GM18909 (cell line): ENCODE measurements around the gene PTEN.

Experiments
- ATAC-seq: cut with Tn5 transposase; IDR thresholded peaks from one replicate; pipeline ENCODE4 v1.9.1; 2021; ENCODE audit warnings: mild to moderate bottlenecking; ENCODE audit not compliant: unreplicated experiment, poor library complexity

The PTEN gene

DNA sequence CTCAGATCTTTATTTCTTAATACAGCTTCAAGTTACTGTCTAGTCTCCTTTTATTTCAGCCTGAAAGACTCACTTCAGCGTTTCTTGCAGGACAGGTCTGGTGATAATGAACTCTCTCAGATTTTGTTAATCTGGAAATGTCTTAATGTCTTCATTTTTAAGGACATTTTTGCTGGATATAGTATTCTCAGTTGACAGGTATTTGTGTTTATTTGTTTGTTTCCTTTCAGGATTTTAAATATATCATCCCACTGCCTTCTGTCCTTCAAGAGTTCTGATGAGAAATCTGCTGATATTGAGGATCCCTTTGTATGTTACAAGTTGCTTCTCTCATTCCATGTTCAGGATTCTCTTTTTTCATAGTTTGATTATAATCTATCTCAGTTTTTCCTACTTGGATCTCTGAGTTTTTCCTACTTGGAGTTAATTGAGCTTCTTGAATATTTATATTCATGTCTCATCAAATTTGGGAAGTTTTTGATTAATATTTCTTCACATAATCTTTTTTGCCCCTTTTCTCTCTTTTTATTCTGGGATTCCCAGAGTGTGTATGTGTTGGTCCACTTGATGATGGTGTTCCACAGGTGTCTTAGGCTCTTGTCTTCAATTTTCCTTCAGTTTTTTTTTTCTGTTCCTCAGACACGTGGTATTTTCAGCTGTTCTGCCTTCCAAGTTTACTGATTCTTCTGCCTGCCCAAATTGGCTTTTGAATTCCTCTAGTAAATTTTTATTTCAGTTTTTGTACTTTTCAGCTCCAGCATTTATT lies 49.9 kb downstream of the PTEN start:
- ATAC-seq: no peak

DNA sequence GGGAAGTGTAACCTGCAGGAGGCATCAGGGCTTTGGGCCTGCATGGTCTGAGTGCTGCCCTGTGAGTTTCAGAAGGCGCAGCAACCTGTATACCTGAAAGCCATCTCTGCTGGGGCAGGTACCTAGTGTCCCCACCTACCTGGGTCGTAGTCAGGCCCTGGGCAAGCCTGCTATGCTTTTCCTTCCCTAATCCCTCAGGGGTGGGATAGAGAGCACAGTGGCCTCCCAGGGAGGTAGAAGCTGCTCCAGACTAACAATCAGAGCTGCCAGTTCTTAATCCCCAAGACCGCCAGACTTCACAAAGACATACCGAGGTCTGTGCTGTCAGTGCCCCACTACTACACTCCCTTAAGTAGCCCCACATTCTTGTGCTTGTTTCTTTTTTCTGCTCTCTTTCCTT lies 52.0 kb downstream of the PTEN start:
- ATAC-seq: no peak

DNA sequence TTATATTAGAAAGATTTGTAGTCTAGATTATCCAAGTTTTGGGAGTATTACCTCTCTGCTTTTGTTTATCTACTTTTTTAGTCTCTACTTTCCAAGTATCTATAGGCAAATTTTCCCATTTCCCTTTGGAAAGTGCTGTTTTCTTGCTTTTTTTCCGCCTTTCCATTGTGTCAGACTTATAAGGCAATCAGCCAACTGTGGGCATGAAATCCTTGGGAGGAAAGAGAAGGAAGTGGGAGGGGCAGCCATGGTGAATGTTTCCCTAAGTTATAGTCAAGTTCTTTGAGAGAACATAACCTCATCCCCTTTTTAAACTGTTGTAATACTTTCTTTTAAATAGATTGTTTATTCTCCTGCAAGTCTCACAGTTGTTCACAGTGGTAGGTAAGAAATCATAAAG lies 52.6 kb downstream of the PTEN start:
- ATAC-seq: no peak

DNA sequence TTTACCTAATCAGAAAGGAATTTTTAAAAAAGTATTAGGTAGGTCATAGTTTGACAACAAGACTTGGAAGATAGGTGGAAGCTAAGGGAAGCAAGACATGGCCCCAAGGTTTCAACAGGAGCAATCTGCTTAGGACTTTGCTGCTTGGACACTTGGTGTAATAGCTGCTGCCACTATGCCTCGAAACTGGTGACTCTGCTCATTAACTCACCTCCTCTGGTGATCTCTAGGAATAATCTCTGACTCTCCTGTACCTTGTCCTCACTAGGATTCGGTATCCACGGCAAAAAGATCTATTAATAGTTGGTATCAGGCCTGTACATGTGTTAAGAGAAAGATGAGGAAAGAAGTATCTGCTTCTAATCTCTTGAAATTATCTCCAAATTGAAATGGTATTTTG lies 53.1 kb downstream of the PTEN start:
- ATAC-seq: no peak

GRCh38 chr10:87918254-87918859 lies 54.9 kb downstream of the PTEN start:
- no peak for ATAC-seq

GRCh38 chr10:87920538-87920937 lies 57.1 kb downstream of the PTEN start:
- ATAC-seq: no peak

DNA sequence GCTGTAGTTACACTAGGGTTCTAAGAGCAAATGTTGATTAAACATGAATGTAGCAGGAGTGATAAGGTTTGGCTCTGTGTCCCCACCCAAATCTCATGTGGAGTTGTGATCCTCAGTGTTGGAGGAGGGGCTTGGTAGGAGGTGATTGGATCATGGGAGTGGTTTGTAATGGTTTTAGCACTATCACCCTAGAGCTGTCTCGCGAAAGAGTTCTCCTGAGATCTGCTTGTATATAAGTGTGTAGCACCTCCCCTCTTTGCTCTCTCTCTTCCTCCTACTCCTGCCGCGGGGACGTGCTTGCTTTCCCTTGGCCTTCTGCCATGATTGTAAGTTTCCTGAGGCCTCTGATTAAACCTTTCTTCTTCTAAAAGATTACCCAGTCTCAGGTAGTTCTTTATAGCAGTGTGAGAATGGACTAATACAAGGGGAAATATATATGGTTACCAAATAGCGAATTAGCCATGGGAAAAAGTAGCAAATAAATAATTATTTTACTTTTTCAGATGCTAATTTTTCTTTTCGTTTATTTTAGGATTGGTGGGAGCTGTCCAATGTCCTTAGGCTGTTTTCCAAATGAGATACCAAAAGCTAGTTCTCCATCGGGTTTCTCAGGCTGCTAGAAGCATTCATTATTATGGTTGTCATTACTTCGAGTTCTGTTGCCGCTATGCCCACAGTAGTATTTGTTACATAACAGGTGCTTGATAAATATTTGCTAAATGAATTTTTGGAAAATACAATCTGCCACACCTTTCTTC lies 58.7 kb downstream of the PTEN start:
- no peak for ATAC-seq

- no peak for ATAC-seq
These were observed 59.8 kb downstream of the PTEN start for GRCh38 chr10:87923233-87923632.

DNA sequence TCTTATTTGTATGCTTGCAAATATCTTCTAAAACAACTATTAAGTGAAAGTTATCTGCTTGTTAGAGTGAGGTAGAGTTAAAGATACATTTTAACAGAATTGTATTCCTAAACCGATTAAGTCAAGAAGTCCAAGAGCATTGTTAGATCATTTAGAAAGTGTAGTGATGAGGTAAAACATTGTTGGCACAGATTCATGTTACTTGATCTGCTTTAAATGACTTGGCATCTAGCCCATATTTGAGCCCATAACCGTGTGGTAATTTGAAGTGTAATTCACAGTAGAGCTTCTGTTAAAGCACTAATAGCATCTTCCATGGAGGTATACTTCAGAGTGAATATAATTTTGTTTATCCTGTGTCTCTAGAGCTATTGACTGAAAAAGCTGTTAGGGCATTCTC lies 62.1 kb downstream of the PTEN start:
- no peak for ATAC-seq

- no peak for ATAC-seq
These were observed 63.7 kb downstream of the PTEN start for GRCh38 chr10:87927091-87927490.

DNA sequence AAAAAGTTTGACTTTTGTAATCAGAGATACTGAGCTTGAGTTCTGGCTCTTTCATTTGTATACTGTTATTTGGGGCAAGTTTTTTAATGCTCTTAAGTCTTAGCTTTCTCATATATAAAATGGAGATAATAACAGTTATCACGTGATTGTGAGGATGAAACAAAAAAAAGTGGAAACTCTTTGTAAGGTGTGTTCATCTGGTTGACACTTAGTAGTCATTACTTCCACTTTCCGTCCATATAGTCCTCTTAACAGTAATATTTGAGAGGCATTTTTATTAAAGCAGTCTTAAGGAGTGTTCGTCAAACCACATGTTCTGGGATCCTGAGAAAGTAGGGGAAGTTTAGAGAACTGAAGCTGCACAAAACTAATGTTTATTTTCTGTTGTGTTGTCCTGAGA lies 65.6 kb downstream of the PTEN start:
- ATAC-seq: no peak

DNA sequence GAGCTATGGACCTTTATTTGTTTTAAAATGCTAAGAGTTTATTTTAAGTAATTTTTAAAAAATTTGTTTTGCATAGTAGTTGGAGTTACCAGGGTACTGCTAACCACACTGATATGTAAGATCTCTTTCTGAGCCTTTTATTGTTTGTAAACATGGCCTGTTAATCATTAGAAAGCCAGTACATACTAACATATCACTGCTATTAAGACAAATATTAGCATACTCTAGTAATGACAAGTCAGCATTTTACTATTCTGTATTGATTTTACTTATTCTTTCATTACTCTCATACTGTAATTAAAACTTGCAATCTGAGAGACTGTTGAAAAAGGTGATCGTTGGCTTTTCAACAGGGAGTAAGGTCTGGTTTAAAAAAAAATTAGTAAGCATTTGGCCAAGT lies 66.7 kb downstream of the PTEN start:
- ATAC-seq: no peak

- no peak for ATAC-seq
These were observed 67.8 kb downstream of the PTEN start for GRCh38 chr10:87930934-87931835.

GRCh38 chr10:87931836-87932230 lies 68.4 kb downstream of the PTEN start:
- ATAC-seq: no peak

GRCh38 chr10:87935290-87936141 lies 72.1 kb downstream of the PTEN start:
- no peak for ATAC-seq

- no peak for ATAC-seq
These were observed 76.8 kb downstream of the PTEN start for GRCh38 chr10:87940210-87940609.

DNA sequence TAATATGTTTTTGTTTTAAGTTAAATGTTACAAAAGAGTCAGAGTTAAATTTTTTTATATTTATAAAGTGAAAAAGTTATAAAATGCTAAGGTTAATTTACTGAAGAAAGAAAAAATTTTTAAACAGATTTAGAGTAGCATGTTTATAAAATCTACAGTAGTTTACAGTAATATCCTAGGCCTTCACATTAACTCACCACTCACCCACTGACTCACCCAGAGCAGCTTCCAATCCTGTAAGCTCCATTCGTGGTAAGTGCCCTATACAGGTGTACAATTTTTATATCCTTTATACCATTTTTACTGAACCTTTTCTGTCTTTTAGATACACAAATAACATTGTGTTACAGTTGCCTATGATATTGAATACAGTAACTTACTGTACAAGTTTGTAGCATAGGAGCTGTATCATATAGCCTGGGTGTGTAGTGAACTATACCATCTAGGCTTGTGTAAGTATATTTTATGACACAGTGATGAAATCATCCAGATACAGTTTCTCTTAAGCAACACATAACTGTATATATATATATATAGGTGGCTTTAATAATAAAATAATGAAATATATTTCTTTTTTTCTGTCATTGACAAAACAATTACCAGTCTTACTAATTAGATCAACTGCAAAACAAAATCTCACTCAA lies 79.6 kb downstream of the PTEN start:
- ATAC-seq: no peak

- ATAC-seq: no peak
These were observed 82.6 kb downstream of the PTEN start for GRCh38 chr10:87945984-87946383.

- no peak for ATAC-seq
These were observed 89.2 kb downstream of the PTEN start for GRCh38 chr10:87952612-87953011.
